Uterus (tissue), 4 donors: ENCODE data around the gene NDUFB10. TPM values are rescaled to one million over a fixed set of nuclear protein-coding genes. Genes with fewer than 3 reads are reported as not detected.

Experiments
- DNase-seq, 2 donors: peaks; one replicate each; pipeline ENCODE4 v3.0.0-alpha.2; 2019 to 2020
- H3K27ac ChIP-seq, 2 donors: fragments of 200-600 bp; sonication (generic); 1 replicate in 1 of 2; 2 replicates in 1 of 2; pipeline ENCODE4 v1.5.1; 2016 to 2018
- H3K27me3 ChIP-seq, 2 donors: fragments of 200-600 bp; sonication (generic); one replicate each; pipeline ENCODE4 v1.5.1; 2018 to 2019; ENCODE audit warnings: control low read depth in 1 of 2
- H3K36me3 ChIP-seq, 2 donors: fragments of 200-600 bp; sonication (generic); one replicate each; pipeline ENCODE4 v1.5.1; 2019; ENCODE audit warnings: control low read depth in 1 of 2
- H3K4me1 ChIP-seq, 2 donors: fragments of 200-600 bp; sonication (generic); one replicate each; pipeline ENCODE4 v1.5.1; 2018 to 2019; ENCODE audit warnings: control low read depth in 1 of 2
- H3K4me3 ChIP-seq, 2 donors: fragments of 200-600 bp; sonication (generic); 1 replicate in 1 of 2; 2 replicates in 1 of 2; pipeline ENCODE4 v1.5.1; 2018 to 2019; ENCODE audit warnings: mild to moderate bottlenecking in 1 of 2
- H3K9me3 ChIP-seq, 2 donors: fragments of 200-600 bp; sonication (generic); one replicate each; pipeline ENCODE4 v1.5.1; 2019; ENCODE audit warnings: control low read depth in 1 of 2
- CTCF ChIP-seq, 4 experiments: fragments of 200-600 bp in 2 of 4; fragments of 450-650 bp in 2 of 4; sonication (generic) in 2 of 4; IDR thresholded peaks; one replicate each; pipeline ENCODE4 v1.5.1; 2016 to 2019; ENCODE audit warnings: antibody characterized with exemption in 4 of 4, mild to moderate bottlenecking in 2 of 4, moderate library complexity in 1 of 4
- POLR2A ChIP-seq, 2 donors: fragments of 450-650 bp; IDR thresholded peaks; one replicate each; pipeline ENCODE4 v1.6.1; 2016; ENCODE audit warnings: antibody characterized with exemption in 2 of 2, mild to moderate bottlenecking in 1 of 2, moderate library complexity in 1 of 2
- intact Hi-C: fragments of 100-400 bp; cut with DNase I; formaldehyde crosslinking; loops from one replicate; pipeline ENCODE4 v1.15.1; 2023; ENCODE audit warnings: low total_unique reads
- total RNA-seq, 4 donors: library from RNA; depleted of rRNA in 3 of 4; stranded (reverse); fragments of >200 nt in 3 of 4; gene quantifications; one replicate each; pipeline versions ENCODE4 v1.1.0 to v1.2.4, GENCODE V29; 2014 to 2023
- donor health status: DM: yes; HTN: yes; CAD: no.

The NDUFB10 gene
- total RNA-seq, 4 donors from 2014 or later, result 50.1 to 532 (median 78.0) TPM

- Histone ChIP-seq H3K27me3 (no peaks in the 10 kb centered on the region), H3K36me3 (no peaks in the 10 kb centered on the region), H3K27ac (no peak overlapping the region), H3K9me3 (no peaks in the 10 kb centered on the region), H3K4me3 (no peak overlapping the region), H3K4me1 (peaks cover 0 to 18% of the 10 kb centered on the region in 2 donors)
- intact Hi-C loops, result no loop called here
- DNase-seq, result no peak
- no peak for TF ChIP-seq CTCF (IDR thresholded peaks at IDR 0.05)
- no peak for TF ChIP-seq POLR2A (IDR thresholded peaks at IDR 0.05)
Measured at GRCh38 chr16:2002406-2003230, 43.3 kb downstream of the NDUFB10 start.

GRCh38 chr16:2003231-2003826 lies 44.0 kb downstream of the NDUFB10 start:
- Histone ChIP-seq H3K36me3 (no peaks in the 10 kb centered on the region), H3K4me1 (peaks cover 0 to 25% of the 10 kb centered on the region in 2 donors)
- intact Hi-C loops, result no loop called here

GRCh38 chr16:2003827-2004641 lies 44.7 kb downstream of the NDUFB10 start:
- Histone ChIP-seq H3K36me3 (no peaks in the 10 kb centered on the region), H3K4me1 (peaks cover 0 to 25% of the 10 kb centered on the region in 2 donors), H3K4me3 (no peak overlapping the region), H3K27me3 (no peaks in the 10 kb centered on the region), H3K27ac (no peak overlapping the region), H3K9me3 (no peaks in the 10 kb centered on the region)
- intact Hi-C loops, result no loop called here
- DNase-seq, result peak; percentile 71 to 77
- TF ChIP-seq POLR2A (IDR thresholded peaks at IDR 0.05) (no peak), CTCF (IDR thresholded peaks at IDR 0.05) (peak; percentile 71 to 88 (median 82))

More at GRCh38 chr16:2003231-2003826, 44.0 kb downstream of the NDUFB10 start:
- Histone ChIP-seq H3K27ac (no peak overlapping the region), H3K4me3 (no peak overlapping the region), H3K9me3 (no peaks in the 10 kb centered on the region), H3K27me3 (no peaks in the 10 kb centered on the region)
- DNase-seq, result no peak
- TF ChIP-seq POLR2A (IDR thresholded peaks at IDR 0.05) (no peak), CTCF (IDR thresholded peaks at IDR 0.05) (no peak)

- Histone ChIP-seq H3K4me1 (peaks cover 0 to 25% of the 10 kb centered on the region in 2 donors), H3K27ac (no peak overlapping the region), H3K27me3 (no peaks in the 10 kb centered on the region), H3K36me3 (no peaks in the 10 kb centered on the region), H3K9me3 (no peaks in the 10 kb centered on the region), H3K4me3 (no peak overlapping the region)
- DNase-seq, result no peak
- TF ChIP-seq POLR2A (IDR thresholded peaks at IDR 0.05), result no peak
- TF ChIP-seq CTCF (IDR thresholded peaks at IDR 0.05), result no peak
- intact Hi-C loops, result no loop called here
Measured at GRCh38 chr16:2004795-2005517, 45.6 kb downstream of the NDUFB10 start.
